Peyer's patch (tissue), 4 donors: Measurements from ENCODE around the gene TPP2. TPM values are rescaled to one million over a fixed set of nuclear protein-coding genes. Genes with fewer than 3 reads are reported as not detected.

ENCODE experiments used
- DNase-seq, 3 donors: peaks; one replicate each; pipeline ENCODE4 v3.0.0-alpha.2; 2017 to 2019
- H3K27ac ChIP-seq, 4 donors: fragments of 200-600 bp; sonication (generic); one replicate each; pipeline ENCODE4 v1.5.1; 2016 to 2019
- H3K27me3 ChIP-seq, 2 donors: fragments of 200-600 bp; sonication (generic); one replicate each; pipeline ENCODE4 v1.5.1; 2019
- H3K36me3 ChIP-seq, 3 donors: fragments of 200-600 bp; sonication (generic); one replicate each; pipeline ENCODE4 v1.5.1; 2016 to 2019
- H3K4me1 ChIP-seq, 4 donors: fragments of 200-600 bp; sonication (generic); one replicate each; pipeline ENCODE4 v1.5.1; 2016 to 2019
- H3K4me3 ChIP-seq, 4 donors: fragments of 200-600 bp; sonication (generic); 1 replicate in 3 of 4; 2 replicates in 1 of 4; pipeline ENCODE4 v1.5.1; 2016 to 2019; ENCODE audit warnings: mild to moderate bottlenecking in 1 of 4
- H3K9me3 ChIP-seq, 4 donors: fragments of 200-600 bp; sonication (generic); one replicate each; pipeline ENCODE4 v1.5.1; 2016 to 2019; ENCODE audit warnings: mild to moderate bottlenecking in 1 of 4
- POLR2A ChIP-seq, 2 donors: fragments of 450-650 bp; IDR thresholded peaks; one replicate each; pipeline ENCODE4 v1.5.1; 2017; ENCODE audit warnings: antibody characterized with exemption in 2 of 2, mild to moderate bottlenecking in 2 of 2, moderate library complexity in 2 of 2
- total RNA-seq, 4 donors: library from RNA; depleted of rRNA; stranded (reverse); fragments of >200 nt; gene quantifications; one replicate each; pipeline ENCODE4 v1.1.0, GENCODE V29; 2016
- TF ChIP-seq, protein P1 (sequence below), 6 experiments: fragments of 450-650 bp in 4 of 6; fragments of 200-600 bp in 2 of 6; sonication (generic) in 1 of 6; IDR thresholded peaks; one replicate each; pipeline ENCODE4 v1.5.1; 2017 to 2019; ENCODE audit warnings: antibody characterized with exemption in 6 of 6, mild to moderate bottlenecking in 3 of 6, moderate library complexity in 1 of 6

Gene TPP2
- total RNA-seq, 4 donors from 2014 or later, result 20.0 to 52.0 (median 28.6) TPM

DNA sequence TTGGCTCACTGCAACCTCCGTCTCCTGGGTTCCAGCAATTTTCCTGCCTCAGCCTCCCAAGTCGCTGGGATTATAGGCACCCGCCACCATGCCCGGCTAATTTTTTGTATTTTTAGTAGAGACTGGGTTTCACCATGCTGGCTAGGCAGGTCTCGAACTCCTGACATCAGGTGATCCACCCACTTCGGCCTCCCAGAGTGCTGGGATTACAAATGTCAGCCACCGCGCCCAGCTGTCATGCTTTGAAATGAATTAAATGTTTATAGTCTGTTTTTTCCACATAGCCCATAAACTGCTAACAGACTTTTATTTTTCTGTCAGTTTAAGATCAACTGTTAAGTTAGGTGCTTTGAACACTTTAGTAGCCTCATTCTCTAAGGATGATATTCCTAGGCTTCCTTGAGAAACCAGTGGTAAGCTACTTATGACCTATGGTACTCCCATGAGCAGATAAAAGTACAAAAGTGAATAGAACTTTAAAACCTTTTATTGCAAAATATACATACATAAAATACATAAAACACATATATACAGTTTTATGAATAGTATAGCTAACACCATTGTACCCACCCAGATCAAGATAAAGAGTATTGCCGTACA is 13.6 kb downstream of the TPP2 start:
- Histone ChIP-seq H3K9me3 (no peaks in the 10 kb centered on the region), H3K36me3 (peaks cover 0 to 56% (median 0%) of the 10 kb centered on the region in 3 donors), H3K27me3 (no peaks in the 10 kb centered on the region), H3K4me3 (no peak overlapping the region), H3K27ac (no peak overlapping the region), H3K4me1 (no peaks in the 10 kb centered on the region)
- TF ChIP-seq POLR2A (IDR thresholded peaks at IDR 0.05), result no peak
- TF ChIP-seq, protein P1, sequence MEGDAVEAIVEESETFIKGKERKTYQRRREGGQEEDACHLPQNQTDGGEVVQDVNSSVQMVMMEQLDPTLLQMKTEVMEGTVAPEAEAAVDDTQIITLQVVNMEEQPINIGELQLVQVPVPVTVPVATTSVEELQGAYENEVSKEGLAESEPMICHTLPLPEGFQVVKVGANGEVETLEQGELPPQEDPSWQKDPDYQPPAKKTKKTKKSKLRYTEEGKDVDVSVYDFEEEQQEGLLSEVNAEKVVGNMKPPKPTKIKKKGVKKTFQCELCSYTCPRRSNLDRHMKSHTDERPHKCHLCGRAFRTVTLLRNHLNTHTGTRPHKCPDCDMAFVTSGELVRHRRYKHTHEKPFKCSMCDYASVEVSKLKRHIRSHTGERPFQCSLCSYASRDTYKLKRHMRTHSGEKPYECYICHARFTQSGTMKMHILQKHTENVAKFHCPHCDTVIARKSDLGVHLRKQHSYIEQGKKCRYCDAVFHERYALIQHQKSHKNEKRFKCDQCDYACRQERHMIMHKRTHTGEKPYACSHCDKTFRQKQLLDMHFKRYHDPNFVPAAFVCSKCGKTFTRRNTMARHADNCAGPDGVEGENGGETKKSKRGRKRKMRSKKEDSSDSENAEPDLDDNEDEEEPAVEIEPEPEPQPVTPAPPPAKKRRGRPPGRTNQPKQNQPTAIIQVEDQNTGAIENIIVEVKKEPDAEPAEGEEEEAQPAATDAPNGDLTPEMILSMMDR (IDR thresholded peaks at IDR 0.05), result no peak
- no peak for DNase-seq

DNA sequence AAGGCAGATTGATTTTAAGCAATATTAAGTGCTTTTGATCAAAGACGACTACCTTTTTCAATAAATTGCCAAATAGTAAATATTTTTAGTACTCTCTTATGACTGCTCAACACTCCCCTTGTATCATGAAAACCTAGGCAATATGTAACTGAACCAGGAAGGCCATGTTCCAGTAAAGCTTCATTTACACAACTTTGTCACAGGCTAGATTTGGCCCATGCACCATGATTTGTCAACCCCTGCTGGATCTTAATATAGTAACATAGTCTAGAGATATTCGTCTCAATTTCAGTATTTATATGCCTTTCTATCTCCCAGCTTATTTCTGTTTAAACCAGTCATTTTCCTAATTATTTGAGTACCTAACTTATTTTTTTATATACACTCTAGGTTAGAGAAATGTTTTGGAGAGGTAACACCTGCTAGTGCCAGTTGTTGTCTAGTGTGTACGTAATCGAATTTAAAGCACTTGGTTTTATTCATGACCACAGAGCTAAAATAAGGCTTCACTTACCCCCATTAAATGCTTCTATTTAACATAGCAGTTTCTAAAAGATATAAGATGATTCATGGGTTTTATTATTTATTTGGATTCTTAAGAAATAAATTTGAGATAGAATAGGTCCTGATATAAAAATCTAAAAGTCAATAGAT is 21.0 kb downstream of the TPP2 start:
- H3K4me3 ChIP-seq, result no peak overlapping the region
- TF ChIP-seq, protein P1 (IDR thresholded peaks at IDR 0.05), result no peak
- TF ChIP-seq POLR2A (IDR thresholded peaks at IDR 0.05), result no peak
- H3K9me3 ChIP-seq, result no peaks in the 10 kb centered on the region
- no peak overlapping the region for H3K27ac ChIP-seq
- no peaks in the 10 kb centered on the region for H3K27me3 ChIP-seq
- peaks cover 0 to 66% (median 0%) of the 10 kb centered on the region in 3 donors for H3K36me3 ChIP-seq
- H3K4me1 ChIP-seq, result no peaks in the 10 kb centered on the region
- no peak for DNase-seq

DNA sequence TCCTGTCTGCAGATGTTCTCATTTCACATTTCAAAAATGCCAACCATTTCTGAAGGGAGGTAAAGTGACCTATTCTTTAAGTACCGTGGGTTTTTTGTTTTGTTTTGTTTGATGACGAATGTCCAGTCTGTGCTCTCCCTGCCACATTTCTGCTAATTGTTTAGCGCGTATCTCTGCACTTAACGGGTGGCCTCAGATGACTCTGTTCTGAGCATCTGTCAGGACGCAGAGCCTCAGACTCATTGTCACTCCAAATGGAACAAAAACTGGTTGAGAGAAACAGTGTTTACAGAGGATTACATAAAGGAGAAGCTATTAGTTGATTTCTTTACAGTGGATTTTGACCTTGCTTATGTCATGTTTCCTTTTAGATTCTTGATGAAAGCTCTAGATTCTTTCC is 23.7 kb downstream of the TPP2 start:
- H3K36me3 ChIP-seq, result peaks cover 0 to 74% (median 0%) of the 10 kb centered on the region in 3 donors
- H3K27ac ChIP-seq, result no peak overlapping the region
- DNase-seq, result no peak
- H3K4me3 ChIP-seq, result no peak overlapping the region
- no peaks in the 10 kb centered on the region for H3K4me1 ChIP-seq
- no peak for TF ChIP-seq POLR2A (IDR thresholded peaks at IDR 0.05)
- TF ChIP-seq, protein P1 (IDR thresholded peaks at IDR 0.05), result no peak
- H3K27me3 ChIP-seq, result no peaks in the 10 kb centered on the region
- H3K9me3 ChIP-seq, result no peaks in the 10 kb centered on the region

DNA sequence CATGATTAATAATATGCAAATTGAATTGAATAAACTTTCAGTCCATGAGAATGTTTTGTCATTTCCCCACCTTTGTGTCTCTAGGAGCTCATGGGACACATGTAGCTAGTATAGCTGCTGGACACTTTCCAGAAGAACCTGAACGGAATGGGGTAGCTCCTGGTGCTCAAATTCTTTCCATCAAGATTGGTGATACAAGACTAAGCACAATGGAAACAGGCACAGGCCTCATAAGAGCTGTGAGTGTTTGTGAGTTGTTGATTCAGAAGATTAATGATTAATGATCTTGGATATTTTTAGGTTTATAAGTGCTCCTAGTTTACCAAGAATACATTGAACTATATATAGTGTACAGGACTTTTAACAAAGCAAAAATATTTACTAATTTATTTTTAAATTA is 30.1 kb downstream of the TPP2 start:
- Histone ChIP-seq H3K27ac (no peak overlapping the region), H3K27me3 (no peaks in the 10 kb centered on the region), H3K9me3 (no peaks in the 10 kb centered on the region), H3K4me1 (no peaks in the 10 kb centered on the region), H3K4me3 (no peak overlapping the region), H3K36me3 (peaks cover 0 to 70% (median 0%) of the 10 kb centered on the region in 3 donors)
- no peak for DNase-seq
- TF ChIP-seq, protein P1 (IDR thresholded peaks at IDR 0.05), result no peak
- TF ChIP-seq POLR2A (IDR thresholded peaks at IDR 0.05), result no peak

DNA sequence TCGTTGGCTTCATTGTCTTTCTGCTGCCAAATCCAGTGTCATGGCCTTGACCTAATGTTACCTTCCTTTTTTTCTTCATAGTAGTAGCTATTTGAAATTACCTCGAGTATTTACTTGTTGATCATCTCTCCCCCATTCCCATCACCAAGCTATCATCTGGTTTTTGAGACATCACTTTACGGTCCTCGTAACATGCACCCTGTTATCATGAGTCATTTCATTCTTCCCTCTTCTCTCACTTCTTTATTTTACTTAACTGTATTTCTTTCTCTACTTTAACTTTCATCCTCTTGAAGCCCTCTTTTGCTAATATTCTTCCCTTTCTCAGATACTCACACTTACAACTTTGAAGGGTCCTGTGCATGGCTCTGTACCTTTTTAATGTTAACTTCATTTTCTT is 31.8 kb downstream of the TPP2 start:
- Histone ChIP-seq H3K9me3 (no peaks in the 10 kb centered on the region), H3K27me3 (no peaks in the 10 kb centered on the region), H3K27ac (no peak overlapping the region), H3K36me3 (peaks cover 0 to 74% (median 0%) of the 10 kb centered on the region in 3 donors), H3K4me1 (no peaks in the 10 kb centered on the region), H3K4me3 (no peak overlapping the region)
- DNase-seq, result no peak
- TF ChIP-seq, protein P1 (IDR thresholded peaks at IDR 0.05), result no peak
- TF ChIP-seq POLR2A (IDR thresholded peaks at IDR 0.05), result no peak
